A549 (cell line): ENCODE results near the gene CCDC183. TPM values are rescaled to one million over a fixed set of nuclear protein-coding genes. Genes with fewer than 3 reads are reported as not detected.

Source experiments
- ATAC-seq, 2 experiments: fragments of 200-7000 bp in 1 of 2; fragments of >200 bp in 1 of 2; cut with Nextera tagmentation in 1 of 2; cut with Tn5 transposase in 1 of 2; 3 replicates each; pipeline versions ENCODE4 v1.8.0 to v1.9.1; 2018 to 2020; ENCODE audit warnings: mild to moderate bottlenecking in 1 of 2, moderate library complexity in 1 of 2
- CTCF ChIA-PET: fragments of 300-600 bp; sonication (Branson Sonifier 250); formaldehyde crosslinking; extraction: SDS; loops from one replicate; lab custom pipeline; 2021; ENCODE audit warnings: antibody characterized with exemption, inconsistent platforms; lab: Yijun Ruan, JAX
- POLR2A ChIA-PET: fragments of 350-600 bp; formaldehyde crosslinking; extraction: SDS; loops from one replicate; lab custom pipeline; 2021; ENCODE audit warnings: antibody characterized with exemption, inconsistent platforms; lab: Yijun Ruan, JAX
- DNase-seq, 2 experiments: peaks; one replicate each; pipeline versions ENCODE4 v3.0.0 to v3.0.0-alpha.2; 2011 to 2016; ENCODE audit warnings: low read depth in 1 of 2, low spot score in 1 of 2
- FAIRE-seq: peaks from 2 replicates; lab custom pipeline; 2011; peaks lifted over from hg19 to GRCh38; lab: Jason Lieb, UNC
- H3K27ac ChIP-seq, 2 experiments: fragments of >200 bp; sonication (Bioruptor Twin); formaldehyde crosslinking; 3 replicates each; pipeline ENCODE4 v1.5.1; 2016 to 2017
- H3K4me1 ChIP-seq: fragments of >200 bp; sonication (Bioruptor Twin); formaldehyde crosslinking; 3 replicates; pipeline ENCODE4 v1.6.1; 2016
- H3K4me2 ChIP-seq: fragments of >200 bp; sonication (Bioruptor Twin); formaldehyde crosslinking; 3 replicates; pipeline ENCODE4 v1.6.1; 2016
- H3K4me3 ChIP-seq: fragments of >200 bp; sonication (Bioruptor Twin); formaldehyde crosslinking; 3 replicates; pipeline ENCODE4 v1.5.1; 2016
- H3K9me3 ChIP-seq: fragments of >200 bp; sonication (Bioruptor Twin); formaldehyde crosslinking; 3 replicates; pipeline ENCODE4 v1.6.1; 2016
- BHLHE40 ChIP-seq: IDR thresholded peaks from 2 replicates; pipeline ENCODE4 v1.6.1; 2012; ENCODE audit warnings: low read depth, low read length, inconsistent platforms
- CBX8 ChIP-seq: fragments of 200-600 bp; sonication (generic); IDR thresholded peaks from 2 replicates; pipeline ENCODE4 v1.6.1; 2016
- EHMT2 ChIP-seq: fragments of 200-600 bp; sonication (generic); IDR thresholded peaks from 2 replicates; pipeline ENCODE4 v1.6.1; 2016; ENCODE audit warnings: antibody characterized with exemption, low read depth, mild to moderate bottlenecking, moderate library complexity
- ESRRA ChIP-seq: fragments of 150-350 bp; IDR thresholded peaks from 2 replicates; pipeline ENCODE4 v1.6.1; 2014; ENCODE audit warnings: mild to moderate bottlenecking, low read length, borderline replicate concordance
- FOSB ChIP-seq: fragments of 250-450 bp; sonication (Bioruptor Pico); IDR thresholded peaks from 2 replicates; pipeline ENCODE4 v1.5.0; 2020; ENCODE audit warnings: mild to moderate bottlenecking, moderate library complexity
- FOXS1 ChIP-seq: fragments of 250-450 bp; sonication (Bioruptor Pico); IDR thresholded peaks from 2 replicates; pipeline ENCODE4 v1.5.0; 2020; ENCODE audit warnings: mild to moderate bottlenecking, moderate library complexity
- HDAC2 ChIP-seq: fragments of 200-600 bp; sonication (generic); IDR thresholded peaks from 2 replicates; pipeline ENCODE4 v1.6.1; 2016
- JUN ChIP-seq, 2 experiments: fragments of >200 bp; sonication (Bioruptor Twin); formaldehyde crosslinking; IDR thresholded peaks; 2 replicates in 1 of 2; 3 replicates in 1 of 2; pipeline ENCODE4 v1.6.1; 2016 to 2017
- MAFK ChIP-seq: fragments of 450-650 bp; IDR thresholded peaks from 2 replicates; pipeline ENCODE4 v1.6.1; 2014; ENCODE audit not compliant: partially characterized antibody
- NFE2L2 ChIP-seq: fragments of 150-350 bp; conservative IDR thresholded peaks from 2 replicates; pipeline ENCODE4 v1.6.1; 2014; ENCODE audit warnings: low read length
- NPAS2 ChIP-seq: fragments of 250-450 bp; sonication (Bioruptor Pico); IDR thresholded peaks from 2 replicates; pipeline ENCODE4 v1.8.0; 2022; ENCODE audit warnings: mild to moderate bottlenecking, moderate library complexity, borderline replicate concordance
- PHF8 ChIP-seq: fragments of 200-600 bp; sonication (generic); IDR thresholded peaks from 2 replicates; pipeline ENCODE4 v1.6.1; 2016; ENCODE audit warnings: low read depth, mild to moderate bottlenecking, antibody characterized with exemption, moderate library complexity, borderline replicate concordance
- RNF2 ChIP-seq: fragments of 200-600 bp; sonication (generic); IDR thresholded peaks from 2 replicates; pipeline ENCODE4 v1.6.1; 2016; ENCODE audit warnings: low read depth, mild to moderate bottlenecking, antibody characterized with exemption, moderate library complexity, borderline replicate concordance
- SMC3 ChIP-seq: fragments of >200 bp; sonication (Bioruptor Twin); formaldehyde crosslinking; IDR thresholded peaks from 3 replicates; pipeline ENCODE4 v1.6.1; 2018; ENCODE audit warnings: inconsistent platforms
- ZFP36 ChIP-seq: fragments of 450-650 bp; IDR thresholded peaks from 2 replicates; pipeline ENCODE4 v1.6.1; 2014; ENCODE audit warnings: borderline replicate concordance; ENCODE audit not compliant: partially characterized antibody
- ZNF302 ChIP-seq: fragments of 250-450 bp; sonication (Bioruptor Pico); IDR thresholded peaks from 2 replicates; pipeline ENCODE4 v1.9.0; 2021; ENCODE audit warnings: inconsistent platforms, mild to moderate bottlenecking, moderate library complexity
- ZSCAN20 ChIP-seq: fragments of 250-450 bp; sonication (Bioruptor Pico); IDR thresholded peaks from 2 replicates; pipeline ENCODE4 v1.8.0; 2022; ENCODE audit warnings: mild to moderate bottlenecking, moderate library complexity
- WGBS: methylation state at CpG from one replicate; pipeline ENCODE4 v1.1.6; 2017; ENCODE audit errors: missing lambda C conversion rate; 5-methylcytosine and 5-hydroxymethylcytosine counted together
- polyA plus RNA-seq, 4 experiments: library from polyadenylated mRNA; depleted of rRNA in 3 of 4; stranded (reverse); fragments of >200 nt; fragmentation: RNase III in 1 of 4; extraction: RNeasy Plus Mini Kit Qiagen cat#74134 plus additional on column Dnase treatment in 1 of 4; gene quantifications; 2 replicates in 3 of 4; 3 replicates in 1 of 4; pipeline ENCODE4 v1.2.3, GENCODE V29; 2011 to 2017
- TF ChIP-seq, protein P1 (sequence below): fragments of >200 bp; sonication (Bioruptor Twin); formaldehyde crosslinking; IDR thresholded peaks from 2 replicates; pipeline ENCODE4 v1.6.1; 2016
- TF ChIP-seq, protein P2 (sequence below): IDR thresholded peaks from 2 replicates; pipeline ENCODE4 v1.6.1; 2012
- TF ChIP-seq, protein P3 (sequence below): fragments of >200 bp; sonication (Bioruptor Twin); formaldehyde crosslinking; IDR thresholded peaks from 3 replicates; pipeline ENCODE4 v1.6.1; 2016

CCDC183 gene
- polyA plus RNA-seq, 2 of the 4 experiments (the other 2 are of a cell fraction): 0.90 to 1.4 TPM

- 76% methylated on average over 22 of the region's 22 CpGs for WGBS
- DNase-seq (no peak), FAIRE-seq (no peak), ATAC-seq (no peak)
- H3K27ac ChIP-seq: no peak overlapping the region
- H3K4me2 ChIP-seq: no peak overlapping the region
- ChIA-PET CTCF (interaction anchor here (1.0 to 11.9 kb wide), 4 partner anchors 12 to 41 kb away, joined by 3 to 79 read pairs (median 4); partner anchors contain the start of gene LCN8), POLR2A (interaction anchor here (1.1 kb wide), 1 partner anchor 19 kb away, joined by 3 read pairs; no protein-coding TSS in a partner anchor)
- no peak for TF ChIP-seq MAFK
- TF ChIP-seq, protein P1, sequence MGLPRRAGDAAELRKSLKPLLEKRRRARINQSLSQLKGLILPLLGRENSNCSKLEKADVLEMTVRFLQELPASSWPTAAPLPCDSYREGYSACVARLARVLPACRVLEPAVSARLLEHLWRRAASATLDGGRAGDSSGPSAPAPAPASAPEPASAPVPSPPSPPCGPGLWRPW: no peak
- no peak for TF ChIP-seq ZNF302 (CRISPR knock-in tag)
- TF ChIP-seq ESRRA: no peak
- TF ChIP-seq, protein P2, sequence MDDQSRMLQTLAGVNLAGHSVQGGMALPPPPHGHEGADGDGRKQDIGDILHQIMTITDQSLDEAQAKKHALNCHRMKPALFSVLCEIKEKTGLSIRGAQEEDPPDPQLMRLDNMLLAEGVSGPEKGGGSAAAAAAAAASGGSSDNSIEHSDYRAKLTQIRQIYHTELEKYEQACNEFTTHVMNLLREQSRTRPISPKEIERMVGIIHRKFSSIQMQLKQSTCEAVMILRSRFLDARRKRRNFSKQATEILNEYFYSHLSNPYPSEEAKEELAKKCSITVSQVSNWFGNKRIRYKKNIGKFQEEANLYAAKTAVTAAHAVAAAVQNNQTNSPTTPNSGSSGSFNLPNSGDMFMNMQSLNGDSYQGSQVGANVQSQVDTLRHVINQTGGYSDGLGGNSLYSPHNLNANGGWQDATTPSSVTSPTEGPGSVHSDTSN: no peak
- TF ChIP-seq ZSCAN20 (CRISPR knock-in tag): no peak
- TF ChIP-seq BHLHE40: no peak
- TF ChIP-seq FOSB (CRISPR knock-in tag): no peak
- TF ChIP-seq CBX8: no peak
- no peak for TF ChIP-seq PHF8
- no peak for TF ChIP-seq ZFP36
- TF ChIP-seq NPAS2: no peak
- TF ChIP-seq EHMT2: no peak
- no peak for TF ChIP-seq HDAC2
- no peak for TF ChIP-seq SMC3
- no peak for TF ChIP-seq JUN (IDR thresholded peaks at IDR 0.05)
- no peak overlapping the region for H3K4me3 ChIP-seq
- H3K9me3 ChIP-seq: peaks cover 13% of the 10 kb centered on the region
- no peaks in the 10 kb centered on the region for H3K4me1 ChIP-seq
Observed at GRCh38 chr9:136747161-136748060, 48.7 kb upstream of the CCDC183 start.

- ChIA-PET CTCF (interaction anchor here (1.0 to 11.9 kb wide), 4 partner anchors 11 to 40 kb away, joined by 3 to 79 read pairs (median 4); partner anchors contain the start of gene LCN8), POLR2A (no interaction called here)
- no peak within 1 kb of the TSS for H3K4me3 ChIP-seq
- H3K4me2 ChIP-seq: no peak within 1 kb of the TSS
- ATAC-seq (no peak), DNase-seq (no peak), FAIRE-seq (no peak)
- H3K4me1 ChIP-seq: no peaks in the 10 kb centered on the region
- H3K9me3 ChIP-seq: peaks cover 13% of the 10 kb centered on the region
- no peak within 1 kb of the TSS for H3K27ac ChIP-seq
- 49% methylated on average over 7 of the region's 8 CpGs for WGBS
- TF ChIP-seq RNF2 (no peak), NFE2L2 (no peak), NPAS2 (no peak), FOXS1 (CRISPR knock-in tag) (no peak), CBX8 (no peak)
- TF ChIP-seq, protein P3, sequence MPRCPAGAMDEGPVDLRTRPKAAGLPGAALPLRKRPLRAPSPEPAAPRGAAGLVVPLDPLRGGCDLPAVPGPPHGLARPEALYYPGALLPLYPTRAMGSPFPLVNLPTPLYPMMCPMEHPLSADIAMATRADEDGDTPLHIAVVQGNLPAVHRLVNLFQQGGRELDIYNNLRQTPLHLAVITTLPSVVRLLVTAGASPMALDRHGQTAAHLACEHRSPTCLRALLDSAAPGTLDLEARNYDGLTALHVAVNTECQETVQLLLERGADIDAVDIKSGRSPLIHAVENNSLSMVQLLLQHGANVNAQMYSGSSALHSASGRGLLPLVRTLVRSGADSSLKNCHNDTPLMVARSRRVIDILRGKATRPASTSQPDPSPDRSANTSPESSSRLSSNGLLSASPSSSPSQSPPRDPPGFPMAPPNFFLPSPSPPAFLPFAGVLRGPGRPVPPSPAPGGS: no peak
Observed at GRCh38 chr9:136748201-136748600, 47.9 kb upstream of the CCDC183 start, which contains the start of gene LCN6. LCN6 (minus strand) TSS chr9:136748525; CDS start chr9:136748483, 42 bp downstream.
